Epithelial cell of proximal tubule (primary cell): ENCODE data around the gene EYA4. TPM values are rescaled to one million over a fixed set of nuclear protein-coding genes. Genes with fewer than 3 reads are reported as not detected.

Source experiments
- DNase-seq: peaks from one replicate; pipeline ENCODE4 v3.0.0-alpha.2; 2011; ENCODE audit warnings: low read depth
- H3K4me3 ChIP-seq: 2 replicates; pipeline ENCODE4 v1.5.1; 2011; ENCODE audit warnings: low read depth, mild to moderate bottlenecking, low read length
- total RNA-seq: library from RNA; depleted of rRNA; stranded (reverse); fragments of >200 nt; gene quantifications from 2 replicates; pipeline ENCODE4 v1.2.3, GENCODE V29; 2015
- TF ChIP-seq, protein P1 (sequence below): conservative IDR thresholded peaks from 2 replicates; pipeline ENCODE4 v1.5.1; 2012; ENCODE audit warnings: low read depth, mild to moderate bottlenecking, low read length

The EYA4 gene
- total RNA-seq, 1 donor from 2014 or later: not detected

GRCh38 chr6:133410638-133411435, 169.7 kb downstream of the EYA4 start:
- TF ChIP-seq, protein P1, sequence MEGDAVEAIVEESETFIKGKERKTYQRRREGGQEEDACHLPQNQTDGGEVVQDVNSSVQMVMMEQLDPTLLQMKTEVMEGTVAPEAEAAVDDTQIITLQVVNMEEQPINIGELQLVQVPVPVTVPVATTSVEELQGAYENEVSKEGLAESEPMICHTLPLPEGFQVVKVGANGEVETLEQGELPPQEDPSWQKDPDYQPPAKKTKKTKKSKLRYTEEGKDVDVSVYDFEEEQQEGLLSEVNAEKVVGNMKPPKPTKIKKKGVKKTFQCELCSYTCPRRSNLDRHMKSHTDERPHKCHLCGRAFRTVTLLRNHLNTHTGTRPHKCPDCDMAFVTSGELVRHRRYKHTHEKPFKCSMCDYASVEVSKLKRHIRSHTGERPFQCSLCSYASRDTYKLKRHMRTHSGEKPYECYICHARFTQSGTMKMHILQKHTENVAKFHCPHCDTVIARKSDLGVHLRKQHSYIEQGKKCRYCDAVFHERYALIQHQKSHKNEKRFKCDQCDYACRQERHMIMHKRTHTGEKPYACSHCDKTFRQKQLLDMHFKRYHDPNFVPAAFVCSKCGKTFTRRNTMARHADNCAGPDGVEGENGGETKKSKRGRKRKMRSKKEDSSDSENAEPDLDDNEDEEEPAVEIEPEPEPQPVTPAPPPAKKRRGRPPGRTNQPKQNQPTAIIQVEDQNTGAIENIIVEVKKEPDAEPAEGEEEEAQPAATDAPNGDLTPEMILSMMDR: no peak
- DNase-seq: no peak
- H3K4me3 ChIP-seq: no peak overlapping the region

GRCh38 chr6:133411757-133412156, 170.6 kb downstream of the EYA4 start:
- TF ChIP-seq, protein P1: no peak
- no peak overlapping the region for H3K4me3 ChIP-seq
- DNase-seq: no peak

GRCh38 chr6:133415262-133415661, 174.1 kb downstream of the EYA4 start:
- TF ChIP-seq, protein P1: no peak

DNA sequence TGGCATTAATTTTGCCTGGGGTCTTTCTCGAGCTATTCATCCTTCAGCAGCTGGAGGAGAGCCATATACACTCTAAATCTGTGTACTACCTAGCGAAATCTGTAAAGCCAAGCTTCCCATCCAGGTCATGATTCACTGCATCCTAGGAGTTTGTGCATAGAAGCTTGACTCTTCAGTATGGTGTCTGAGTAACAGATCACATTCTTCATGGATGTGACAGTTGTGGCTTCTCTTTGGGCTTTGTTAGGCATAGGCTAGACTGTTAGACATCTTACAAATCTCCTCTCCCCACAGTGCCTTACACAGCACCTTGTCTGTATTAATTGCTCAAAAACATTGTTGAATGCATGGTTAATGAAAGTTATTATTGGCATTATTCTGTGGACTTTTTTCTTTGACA, 177.0 kb downstream of the EYA4 start:
- TF ChIP-seq, protein P1: no peak
- no peak for DNase-seq
- H3K4me3 ChIP-seq: no peak overlapping the region

More at GRCh38 chr6:133415262-133415661, 174.1 kb downstream of the EYA4 start:
- no peak overlapping the region for H3K4me3 ChIP-seq
- no peak for DNase-seq

DNA sequence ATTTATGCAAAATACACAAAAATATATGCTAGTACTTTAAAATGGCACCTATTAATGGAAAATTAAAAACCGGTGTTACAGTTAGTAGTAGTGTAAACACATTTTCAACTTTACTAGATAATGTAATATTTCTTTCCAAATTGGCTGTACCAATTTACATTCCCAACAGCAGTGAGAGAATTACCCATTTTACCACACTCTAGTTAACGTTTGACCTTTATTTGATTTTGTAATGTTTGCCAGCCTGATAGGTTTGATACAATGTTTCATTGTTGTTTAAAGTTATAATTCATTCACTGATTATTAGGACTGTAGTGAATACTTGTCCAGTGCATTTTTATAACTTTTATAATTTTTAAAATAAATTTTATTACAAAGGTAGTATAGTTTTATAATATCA, 182.1 kb downstream of the EYA4 start:
- DNase-seq: no peak
- H3K4me3 ChIP-seq: no peak overlapping the region

GRCh38 chr6:133424359-133424758, 183.2 kb downstream of the EYA4 start:
- H3K4me3 ChIP-seq: no peak overlapping the region
- DNase-seq: no peak
- TF ChIP-seq, protein P1: no peak

More for the DNA sequence above, 182.1 kb downstream of the EYA4 start:
- TF ChIP-seq, protein P1: no peak

GRCh38 chr6:133426038-133426437, 184.9 kb downstream of the EYA4 start:
- H3K4me3 ChIP-seq: no peak overlapping the region
- no peak for DNase-seq
- TF ChIP-seq, protein P1: no peak
